ENCODE results near the gene SKIDA1. TPM values are rescaled to one million over a fixed set of nuclear protein-coding genes. Genes with fewer than 3 reads are reported as not detected.
"Not testable (repeated sequence)": the region's sequence is repeated elsewhere in the genome, so short reads cannot be mapped to it uniquely, and the experiment has no call there.

The SKIDA1 gene
- total RNA-seq, result 1.8 TPM
- long read RNA-seq, result 0 reads

DNA sequence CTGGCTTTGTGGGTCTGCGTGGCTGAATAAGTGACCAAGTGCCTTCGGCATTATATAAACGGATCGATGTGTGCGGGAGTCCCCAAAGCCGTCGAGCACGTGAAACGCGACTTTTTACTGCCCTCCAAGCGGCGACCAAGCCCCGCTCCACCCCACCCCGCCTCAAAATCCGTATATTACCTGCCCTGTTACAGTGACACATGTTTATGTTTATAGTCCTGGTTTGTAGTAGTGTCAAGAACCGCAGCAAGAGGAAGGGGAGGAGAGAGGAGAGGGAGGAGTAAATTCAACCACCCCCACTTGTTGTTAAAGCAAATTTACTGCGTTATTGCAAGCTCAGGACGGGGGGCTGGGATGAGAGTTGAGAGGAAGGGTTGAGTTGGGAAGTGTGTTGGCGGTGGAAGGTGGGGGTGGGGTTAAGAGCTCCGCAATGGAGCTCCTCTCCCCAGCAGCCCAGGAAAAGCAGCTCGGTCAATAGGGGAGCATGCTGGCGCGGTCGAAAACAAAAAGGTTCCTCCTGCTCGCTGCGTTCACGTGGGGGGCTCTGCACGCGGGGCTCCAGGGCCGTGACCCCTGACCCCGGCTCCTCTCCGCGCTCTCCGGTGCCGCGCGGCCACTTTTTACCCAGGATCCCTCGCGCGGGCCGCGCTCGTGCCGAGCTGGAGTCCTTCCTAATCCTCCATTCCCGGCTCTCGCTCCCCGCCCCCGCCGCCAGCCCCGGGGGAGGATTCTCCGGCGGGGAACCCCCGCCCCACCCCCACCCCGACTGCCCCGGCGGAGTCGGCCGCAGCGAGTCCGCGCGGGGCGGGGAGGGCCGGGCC lies at the start of gene SKIDA1:
Gene SKIDA1 (minus strand): TSS at position 316 of the 821 bp plus-strand sequence. CDS start 7,860 bp downstream, outside the sequence.
- DNase-seq (ENCODE audit: low spot score), result peak; percentile 90
- intact Hi-C loops (cut with DNase I), result loop anchor here (2.0 to 10.0 kb wide), 4 partner anchors 29 to 909 kb away; partner anchors contain the start of gene NEBL

GRCh38 chr10:21574514-21574913 lies 49.0 kb upstream of the SKIDA1 start:
- intact Hi-C loops (cut with DNase I); DNase-seq (ENCODE audit: low spot score): not testable (repeated sequence)

DNA sequence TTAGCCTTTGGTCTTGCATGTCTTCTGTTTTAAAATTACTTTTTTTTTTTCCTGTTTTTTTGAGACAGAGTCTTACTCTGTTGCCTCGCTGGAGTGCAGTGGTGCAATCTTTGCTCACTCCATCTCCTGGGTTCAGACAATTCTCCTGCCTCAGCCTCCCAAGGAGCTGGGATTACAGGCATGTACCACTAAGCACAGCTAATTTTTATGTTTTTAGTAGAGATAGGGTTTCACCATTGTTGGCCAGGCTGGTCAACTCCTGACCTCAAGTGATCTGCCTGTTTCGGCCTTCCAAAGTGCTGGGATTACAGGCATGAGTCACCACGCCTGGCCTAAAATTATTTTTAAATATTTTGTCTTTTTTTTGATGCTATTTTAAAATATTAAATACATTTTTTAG lies 47.1 kb upstream of the SKIDA1 start:
- intact Hi-C loops (cut with DNase I), result no loop called here
- no peak for DNase-seq (ENCODE audit: low spot score)

DNA sequence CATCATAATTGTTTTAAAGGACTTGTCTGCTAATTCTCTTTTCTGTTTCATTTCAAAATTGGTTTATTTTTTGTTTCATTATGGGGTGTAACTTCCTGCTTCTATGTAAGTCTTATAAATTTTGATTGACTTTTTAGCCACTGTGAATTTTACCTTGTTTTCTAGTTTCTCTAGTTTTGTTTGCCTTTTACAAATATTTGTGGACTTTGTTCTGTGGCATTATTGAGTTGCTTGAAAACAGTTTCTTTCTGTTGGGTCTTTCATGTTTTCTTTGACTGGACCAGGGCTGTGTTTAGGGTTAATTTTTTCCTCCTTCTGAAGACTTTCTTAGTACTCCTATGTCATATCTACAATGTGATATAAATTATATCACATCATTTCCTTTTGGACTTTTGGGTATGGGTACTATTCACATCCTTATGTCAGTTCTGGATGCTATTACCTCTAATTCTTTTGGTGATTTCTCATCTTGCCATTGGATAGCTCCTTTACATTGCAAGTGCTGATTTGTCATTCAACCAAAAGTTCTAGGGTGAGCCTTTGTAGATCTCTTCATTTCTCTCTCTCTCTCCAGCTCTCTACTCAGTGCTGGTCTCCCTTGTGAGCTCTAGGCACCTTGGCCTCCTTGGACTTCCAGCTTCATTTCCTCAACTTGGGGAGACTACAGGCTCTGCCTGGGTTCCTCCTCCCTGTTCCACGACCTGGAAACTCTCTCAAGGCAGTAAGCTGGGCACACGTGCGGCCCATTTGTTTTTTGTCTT lies 45.5 kb upstream of the SKIDA1 start:
- DNase-seq (ENCODE audit: low spot score), result no peak
- intact Hi-C loops (cut with DNase I), result no loop called here

DNA sequence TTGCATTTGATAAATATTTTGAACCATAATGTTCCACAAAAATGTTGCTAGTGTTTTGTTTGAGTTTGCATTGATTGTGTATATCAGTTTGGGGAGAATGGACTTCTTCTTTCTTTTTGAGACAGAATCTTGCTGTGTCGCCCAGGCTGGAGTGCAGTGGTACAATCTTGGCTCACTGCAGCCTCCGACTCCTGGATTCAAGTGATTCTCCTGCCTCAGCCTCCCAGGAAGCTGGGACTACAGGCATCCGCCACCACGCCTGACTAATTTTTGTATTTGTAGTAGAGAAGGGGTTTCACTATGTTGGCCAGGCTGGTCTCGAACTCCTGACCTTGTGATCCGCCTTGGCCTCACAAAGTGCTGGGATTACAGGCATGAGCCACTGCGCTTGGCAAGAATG lies 33.5 kb upstream of the SKIDA1 start:
- intact Hi-C loops (cut with DNase I); DNase-seq (ENCODE audit: low spot score): not testable (repeated sequence)

- intact Hi-C loops (cut with DNase I), result no loop called here
- no peak for DNase-seq (ENCODE audit: low spot score)
Observed at GRCh38 chr10:21556527-21556926, 31.0 kb upstream of the SKIDA1 start.

DNA sequence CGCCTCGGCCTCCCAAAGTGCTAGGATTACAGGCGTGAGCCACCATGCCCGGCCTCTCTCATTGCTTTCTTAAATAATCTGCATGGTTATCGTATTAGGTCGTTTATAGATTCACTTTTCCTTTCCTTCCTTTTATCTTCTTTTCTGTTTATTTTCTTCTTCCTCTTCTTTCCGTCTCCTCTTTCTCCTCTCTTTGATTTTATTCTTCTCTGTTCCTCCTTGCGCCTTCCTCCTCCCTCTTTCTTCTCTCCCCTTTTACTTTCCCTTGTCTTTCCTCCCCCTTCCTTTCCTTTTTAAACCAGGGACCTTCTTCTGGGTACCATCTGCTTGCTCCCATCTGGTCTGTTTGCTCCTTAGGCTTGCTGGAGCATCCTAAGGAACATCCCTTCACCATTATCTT lies 27.2 kb upstream of the SKIDA1 start:
- intact Hi-C loops (cut with DNase I), result no loop called here

DNA sequence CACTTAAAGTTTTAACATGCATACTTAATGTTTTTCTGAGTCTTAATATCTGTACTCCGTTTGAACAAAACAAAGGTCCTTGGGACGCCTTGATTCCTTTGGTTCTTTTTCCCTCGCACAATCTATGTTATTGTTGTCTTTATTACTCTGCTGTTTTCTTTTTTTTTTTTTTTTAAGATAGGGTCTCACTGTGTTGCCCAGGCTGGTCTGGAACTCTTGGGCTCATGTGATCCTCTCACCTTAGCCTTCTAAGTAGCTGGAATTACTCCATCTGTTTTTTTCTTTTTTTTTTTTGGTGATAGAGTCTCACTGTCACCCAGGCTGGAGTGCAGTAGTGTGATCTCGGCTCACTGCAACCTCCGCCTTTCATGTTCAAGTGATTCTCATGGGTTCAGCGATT lies 21.8 kb upstream of the SKIDA1 start:
- no peak for DNase-seq (ENCODE audit: low spot score)
- intact Hi-C loops (cut with DNase I), result no loop called here

More for the DNA sequence above, 27.2 kb upstream of the SKIDA1 start:
- DNase-seq (ENCODE audit: low spot score), result no peak

DNA sequence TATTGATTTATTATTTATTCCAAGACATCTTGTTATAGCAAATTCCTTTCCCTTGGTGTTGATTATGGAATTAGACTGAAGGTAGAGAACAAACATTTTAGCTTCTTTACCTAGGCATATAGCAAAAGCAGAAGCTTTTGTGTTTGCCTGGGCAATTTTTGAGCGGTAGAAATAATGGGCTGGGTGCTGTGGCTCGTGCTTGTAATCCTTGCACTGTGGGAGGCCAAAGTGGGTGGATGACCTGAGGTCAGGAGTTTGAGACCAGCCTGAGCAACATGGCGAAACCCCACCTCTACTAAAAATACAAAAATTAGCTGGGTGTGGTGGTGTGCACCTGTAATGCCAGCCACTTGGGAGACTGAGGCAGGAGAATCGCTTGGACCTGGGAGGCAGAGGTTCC lies 15.2 kb upstream of the SKIDA1 start:
- intact Hi-C loops (cut with DNase I); DNase-seq (ENCODE audit: low spot score): not testable (repeated sequence)

GRCh38 chr10:21536874-21537273 lies 11.4 kb upstream of the SKIDA1 start:
- no peak for DNase-seq (ENCODE audit: low spot score)
- intact Hi-C loops (cut with DNase I), result loop anchor here (10.0 kb wide), 2 partner anchors 188 to 418 kb away; no protein-coding TSS in a partner anchor

- DNase-seq (ENCODE audit: low spot score), result not testable (repeated sequence)
- intact Hi-C loops (cut with DNase I), result loop anchor here (2.0 to 10.0 kb wide), 3 partner anchors 41 to 419 kb away; no protein-coding TSS in a partner anchor
Observed at GRCh38 chr10:21535976-21536375, 10.5 kb upstream of the SKIDA1 start.

GRCh38 chr10:21535494-21535965 lies 10.0 kb upstream of the SKIDA1 start:
- no peak for DNase-seq (ENCODE audit: low spot score)
- intact Hi-C loops (cut with DNase I), result loop anchor here (2.0 to 10.0 kb wide), 3 partner anchors 41 to 419 kb away; no protein-coding TSS in a partner anchor

DNA sequence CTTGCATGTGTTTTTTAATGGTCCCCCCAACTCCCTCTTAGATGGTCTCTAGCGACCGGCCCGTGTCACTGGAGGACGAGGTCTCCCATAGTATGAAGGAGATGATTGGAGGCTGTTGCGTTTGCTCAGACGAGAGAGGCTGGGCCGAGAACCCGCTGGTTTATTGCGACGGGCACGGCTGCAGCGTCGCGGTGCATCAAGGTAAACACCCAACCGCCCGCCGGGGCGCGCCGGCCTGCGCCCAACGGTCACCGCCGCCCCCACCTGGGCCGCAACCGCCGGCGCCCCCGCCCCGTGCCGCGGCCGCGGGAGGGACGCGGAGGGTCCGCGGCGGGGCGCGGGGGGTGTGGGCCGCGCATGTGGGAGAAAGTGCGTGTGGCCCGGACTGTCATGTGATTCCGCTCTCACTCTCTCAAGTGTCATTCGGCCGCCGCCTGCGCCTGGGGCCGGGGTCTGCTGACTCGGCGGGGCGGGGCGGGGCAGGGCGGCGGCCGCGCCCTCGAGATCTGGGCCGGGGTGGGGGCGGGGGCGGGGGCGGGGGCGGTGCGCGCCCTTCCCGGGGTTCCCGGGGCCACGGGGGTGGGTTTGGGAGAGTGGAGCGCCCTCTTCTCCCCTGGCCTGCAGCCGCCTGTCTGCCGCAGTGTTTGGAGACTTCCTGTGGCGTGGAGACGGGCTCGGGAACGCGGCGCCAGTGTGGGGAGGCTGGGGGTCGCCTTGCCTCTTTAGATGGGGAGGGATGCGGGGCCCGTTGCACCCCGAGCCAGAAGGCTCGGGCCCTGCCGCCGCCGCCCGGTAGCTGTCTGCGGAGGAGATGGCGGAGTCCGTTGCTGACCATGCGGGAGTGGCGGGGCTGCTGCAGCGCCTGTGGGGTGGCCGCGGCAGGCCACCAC lies 9.4 kb upstream of the SKIDA1 start:
- intact Hi-C loops (cut with DNase I), result loop anchor here (2.0 to 10.0 kb wide), 3 partner anchors 40 to 420 kb away; no protein-coding TSS in a partner anchor
- peak; percentile 82 for DNase-seq (ENCODE audit: low spot score)

DNA sequence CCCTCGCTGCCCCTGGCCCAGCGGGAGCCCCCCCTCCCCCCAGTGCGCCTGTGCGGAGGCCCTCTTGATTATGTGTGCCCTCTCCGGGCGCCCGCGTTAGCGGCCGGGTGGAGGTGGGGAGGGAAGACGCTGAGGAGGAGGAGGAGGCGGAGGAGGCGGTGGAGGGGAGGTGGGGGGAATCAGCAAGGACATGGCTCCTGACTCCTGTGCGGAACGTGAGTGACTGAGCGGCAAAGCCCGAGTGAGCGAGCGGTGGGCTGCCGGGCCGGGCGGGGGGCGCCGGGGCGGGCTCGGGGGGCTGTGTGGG lies 8.8 kb upstream of the SKIDA1 start:
- no peak for DNase-seq (ENCODE audit: low spot score)
- intact Hi-C loops (cut with DNase I), result loop anchor here (2.0 to 10.0 kb wide), 3 partner anchors 39 to 421 kb away; no protein-coding TSS in a partner anchor

DNA sequence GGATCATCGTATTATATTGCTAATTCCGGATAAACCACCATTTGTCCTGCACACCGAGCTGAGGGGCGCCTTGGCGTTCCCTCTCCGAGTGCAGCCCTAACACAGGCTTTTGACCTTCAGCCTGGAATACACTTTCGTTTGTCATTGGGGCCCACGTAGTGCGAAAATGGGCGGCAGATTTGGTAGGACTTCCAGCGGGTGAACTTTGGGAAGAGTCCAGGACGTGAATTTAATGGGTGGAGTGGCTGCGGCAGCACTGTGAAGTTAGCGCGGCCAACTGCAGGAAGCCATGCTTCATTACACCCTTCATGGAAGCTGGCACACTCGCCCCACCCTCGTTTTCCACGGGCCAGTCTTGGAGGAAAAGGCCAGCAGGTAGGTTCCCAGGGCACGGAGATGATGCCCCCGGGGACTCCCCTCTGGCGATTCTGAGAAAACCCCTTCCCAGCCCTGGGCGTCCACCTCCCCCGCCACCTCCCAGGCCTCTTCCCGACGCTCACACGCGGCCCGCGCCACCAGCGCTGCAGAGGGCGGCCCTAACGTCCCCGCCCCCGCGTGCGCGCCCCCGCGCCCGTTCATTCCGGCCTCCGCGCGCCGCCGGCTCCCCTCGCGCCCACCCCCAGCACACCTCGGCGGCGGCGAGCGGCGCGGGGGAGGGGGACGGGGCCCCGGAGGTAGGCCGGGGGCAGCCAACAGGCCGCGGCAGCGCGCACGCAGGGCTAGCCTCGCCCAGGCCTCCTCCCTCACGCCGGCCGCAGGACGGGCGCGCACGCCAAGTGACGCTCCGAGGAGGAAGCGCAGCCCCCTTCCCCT lies 8.2 kb upstream of the SKIDA1 start, which contains the start of gene MLLT10:
Gene MLLT10 (plus strand): TSS at position 766 of the 813 bp plus-strand sequence. CDS start 413 bp downstream, outside the sequence.
- intact Hi-C loops (cut with DNase I), result loop anchor here (2.0 to 10.0 kb wide), 4 partner anchors 15 to 421 kb away; no protein-coding TSS in a partner anchor
- peak; percentile 96 for DNase-seq (ENCODE audit: low spot score)

- intact Hi-C loops (cut with DNase I), result loop anchor here (2.0 to 10.0 kb wide), 3 partner anchors 14 to 422 kb away; no protein-coding TSS in a partner anchor
- DNase-seq (ENCODE audit: low spot score), result no peak
Observed at GRCh38 chr10:21532694-21533466, 7.4 kb upstream of the SKIDA1 start.

GRCh38 chr10:21531164-21531563 lies 5.7 kb upstream of the SKIDA1 start:
- intact Hi-C loops (cut with DNase I), result loop anchor here (10.0 kb wide), 2 partner anchors 194 to 424 kb away; no protein-coding TSS in a partner anchor
- DNase-seq (ENCODE audit: low spot score), result no peak

Measured in cardiac septum (tissue), 1 donor.